Stimulated activated CD8-positive, alpha-beta memory T cell treated with anti-CD3 and anti-CD28 coated beads, Interleukin-2, amount 100 ng/mL, for 48 hours (primary cell): ENCODE results near the gene SMG9.
"Not testable (repeated sequence)": the region's sequence is repeated elsewhere in the genome, so short reads cannot be mapped to it uniquely, and the experiment has no call there.

ENCODE experiments used
- DNase-seq, 2 donors: peaks; one replicate each; pipeline ENCODE4 v3.0.0-alpha.2; 2020; ENCODE audit warnings: low read depth in 2 of 2

The SMG9 gene

DNA sequence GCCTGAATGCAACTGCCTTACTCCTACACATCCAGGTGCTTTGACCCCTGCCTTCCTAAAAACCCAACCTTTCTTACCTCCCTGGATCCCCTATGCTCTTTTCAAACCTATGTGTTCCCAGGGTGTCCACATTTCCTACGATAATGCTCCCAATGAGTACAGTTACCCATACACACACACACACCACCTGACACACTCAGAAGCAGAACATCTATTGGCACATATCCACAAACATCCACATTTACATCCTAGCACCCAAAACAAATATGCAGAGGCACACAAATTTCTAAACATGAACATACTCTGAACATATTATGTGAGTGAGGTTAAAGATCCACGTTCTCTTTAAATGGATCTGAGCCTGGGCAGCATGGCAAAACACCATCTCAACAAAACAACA lies 62.4 kb downstream of the SMG9 start:
- DNase-seq: no peak

DNA sequence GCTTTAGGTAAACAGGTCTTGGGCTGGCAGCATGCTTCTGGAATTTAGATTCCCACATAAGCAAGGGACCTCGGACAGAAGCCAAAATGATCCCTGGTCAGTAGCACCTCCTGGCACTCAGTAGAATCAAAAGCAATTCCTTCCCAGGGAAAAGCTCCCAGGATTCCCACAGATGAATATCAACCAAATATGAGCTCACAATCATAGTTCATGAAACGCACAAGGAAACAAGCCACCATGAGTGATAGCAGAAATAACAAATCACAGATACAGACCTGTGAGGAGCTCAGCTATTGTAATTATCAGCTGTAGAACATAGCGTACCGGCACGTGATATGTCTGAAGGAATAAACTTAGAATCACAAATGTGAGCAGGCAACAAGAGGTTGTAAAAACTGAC lies 63.0 kb downstream of the SMG9 start:
- no peak for DNase-seq

DNA sequence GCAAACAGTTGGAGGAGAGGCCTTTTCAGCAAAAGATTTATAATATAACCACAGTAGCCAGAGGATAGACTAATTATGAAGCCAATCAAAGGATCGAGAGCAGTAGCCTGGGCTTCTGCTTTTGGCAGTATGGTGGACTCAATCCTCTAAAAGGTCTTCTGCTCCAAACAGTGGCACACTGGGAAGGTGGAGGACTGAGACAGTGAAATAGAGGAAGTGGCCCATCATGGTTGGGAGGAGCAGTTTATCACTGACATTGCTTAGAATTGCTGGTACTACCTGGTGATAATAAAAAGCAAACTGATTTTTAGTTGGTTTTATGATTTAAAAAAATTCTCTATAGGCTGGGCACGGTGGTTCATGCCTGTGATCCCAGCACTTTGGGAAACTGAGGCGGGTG lies 63.9 kb downstream of the SMG9 start:
- no peak for DNase-seq

DNA sequence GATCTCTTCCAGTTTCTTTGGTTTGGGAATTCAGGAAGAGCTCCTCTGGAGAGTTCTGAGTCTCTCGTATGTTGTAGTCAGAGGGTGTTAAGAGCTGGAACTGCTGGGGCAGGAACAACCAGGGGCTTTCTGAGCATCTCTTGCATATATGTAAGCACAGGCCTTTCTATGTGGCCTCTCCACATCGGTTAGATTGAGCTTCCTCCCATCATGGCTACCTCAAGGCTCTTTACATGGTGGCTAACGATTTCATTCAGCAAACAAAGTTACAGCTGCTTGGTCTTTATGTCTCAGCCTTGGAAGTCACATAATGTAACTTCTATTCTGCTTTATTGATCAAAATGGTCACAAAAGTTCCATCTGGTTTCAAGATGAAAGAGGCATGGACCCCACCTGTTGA lies 64.3 kb downstream of the SMG9 start:
- DNase-seq: no peak

DNA sequence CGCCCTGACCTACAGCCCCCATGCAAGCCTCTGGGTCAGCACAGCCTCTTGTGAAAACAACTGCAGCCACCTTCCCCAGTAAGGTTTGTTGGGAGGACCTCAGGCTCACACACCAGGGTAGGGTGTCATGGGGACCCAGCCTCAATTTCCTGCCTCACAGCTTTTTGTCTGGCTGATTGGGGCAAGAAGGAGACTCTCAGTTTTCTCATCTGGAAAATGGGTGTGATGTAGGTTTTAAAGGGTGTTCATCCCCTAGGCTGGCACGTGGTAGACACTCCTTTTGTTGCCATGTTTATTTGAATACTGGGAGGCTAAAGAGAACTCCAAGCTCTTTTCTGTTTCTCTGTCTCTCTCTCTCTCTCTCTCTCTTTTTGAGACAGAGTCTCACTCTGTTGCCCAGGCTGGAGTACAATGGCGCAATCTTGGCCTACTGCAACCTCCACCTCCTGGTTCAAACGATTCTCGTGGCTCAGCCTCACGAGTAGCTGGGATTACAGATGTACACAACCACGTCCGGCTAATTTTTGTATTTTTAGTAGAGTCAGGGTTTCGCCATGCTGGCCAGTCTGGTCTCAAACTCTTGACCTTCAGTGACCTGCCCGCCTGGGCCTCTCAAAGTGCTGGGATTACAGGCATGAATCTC lies 66.6 kb downstream of the SMG9 start:
- no peak for DNase-seq

DNA sequence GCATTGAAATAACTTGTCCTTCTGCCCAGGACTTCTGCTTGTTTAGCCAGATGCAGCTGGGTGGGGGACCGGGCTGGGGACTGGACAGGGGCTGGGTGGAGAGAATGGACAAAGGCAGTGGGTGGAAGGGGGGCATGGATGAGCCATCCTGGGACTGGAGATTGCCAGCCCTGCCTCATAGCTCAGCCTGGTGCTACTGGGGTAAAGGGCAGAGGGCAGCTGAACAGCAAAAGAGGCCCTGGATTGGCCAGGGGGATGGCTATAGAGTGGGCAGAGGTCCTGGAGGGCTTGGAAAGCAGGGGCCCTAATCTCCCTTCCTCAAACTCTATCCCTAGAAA lies 67.1 kb downstream of the SMG9 start:
- DNase-seq: no peak

DNA sequence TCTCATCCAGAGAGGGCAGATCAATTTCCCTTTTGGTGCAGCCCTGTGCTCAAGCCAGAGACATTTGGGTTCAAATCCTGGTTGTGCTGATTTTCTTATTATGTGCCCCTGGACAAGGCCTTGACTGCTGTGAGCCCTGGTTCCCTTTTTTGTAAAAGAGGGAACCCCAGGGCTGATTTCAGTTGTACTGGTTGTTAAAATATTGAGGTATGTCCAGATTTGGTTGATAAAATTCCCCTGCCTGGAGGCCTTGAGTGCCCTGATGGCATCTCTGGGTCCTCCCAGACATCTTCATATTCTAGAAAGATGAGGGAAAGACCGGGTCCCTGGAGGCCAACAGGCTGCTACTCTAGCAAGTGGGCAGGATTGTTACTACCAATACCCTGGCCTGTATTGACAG lies 70.4 kb downstream of the SMG9 start:
- no peak for DNase-seq

DNA sequence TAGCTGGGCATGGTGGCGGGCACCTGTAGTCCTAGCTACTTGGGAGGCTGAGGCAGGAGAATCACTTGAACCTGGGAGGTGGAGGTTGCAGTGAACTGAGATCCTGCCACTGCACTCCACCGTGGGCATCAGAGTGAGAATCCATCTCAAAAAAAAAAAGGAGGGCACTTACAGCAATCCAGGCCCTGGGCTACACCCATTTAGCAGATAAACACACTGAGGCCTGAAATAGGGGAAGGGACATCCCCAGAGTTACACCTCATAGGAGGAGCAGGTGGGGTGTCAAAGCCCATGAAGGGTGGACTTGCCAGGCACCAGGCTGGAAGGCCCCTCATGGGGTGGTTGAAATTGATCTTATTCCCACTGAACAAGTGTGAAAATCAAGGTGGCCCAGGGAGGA lies 70.9 kb downstream of the SMG9 start:
- DNase-seq: no peak

DNA sequence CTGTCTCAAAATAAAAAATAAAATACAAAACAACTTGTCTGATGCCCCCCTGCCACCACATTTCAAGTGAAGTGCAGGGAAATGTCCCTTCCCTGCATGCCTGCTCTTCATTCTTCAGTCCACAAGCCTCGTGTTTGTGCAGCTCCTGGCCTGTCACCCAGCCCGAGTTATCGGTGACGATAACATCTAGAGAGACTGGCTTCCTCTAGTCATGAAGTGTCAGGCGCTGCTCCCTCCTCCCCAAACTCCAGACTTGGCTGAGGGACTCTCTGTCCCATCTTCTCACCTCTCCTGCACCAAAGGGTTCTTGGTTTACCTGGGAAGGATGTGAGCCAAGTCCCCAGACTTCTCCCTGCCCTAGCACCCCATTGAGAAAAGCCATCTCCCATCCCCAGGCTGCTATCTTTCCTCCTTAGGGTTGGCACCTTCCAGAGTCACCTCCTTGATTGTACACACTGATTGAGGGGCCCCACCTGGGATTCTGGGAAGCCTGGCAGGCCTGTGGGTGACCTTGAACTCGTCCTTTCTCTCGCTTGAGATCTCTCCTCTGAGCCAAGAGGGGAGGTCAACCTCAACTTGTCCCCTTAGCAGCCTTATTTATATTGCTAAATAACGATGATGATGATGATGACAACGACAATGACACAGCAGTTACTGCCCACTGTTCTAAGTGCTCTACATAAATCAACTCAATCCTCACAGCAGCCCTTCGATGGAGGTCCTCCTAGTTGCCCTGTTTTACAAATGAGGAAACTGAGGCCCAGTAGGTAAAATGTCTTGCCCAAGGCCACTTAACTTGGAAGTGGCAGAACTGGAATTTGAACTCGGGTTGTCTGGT lies 71.7 kb downstream of the SMG9 start:
- no peak for DNase-seq

DNA sequence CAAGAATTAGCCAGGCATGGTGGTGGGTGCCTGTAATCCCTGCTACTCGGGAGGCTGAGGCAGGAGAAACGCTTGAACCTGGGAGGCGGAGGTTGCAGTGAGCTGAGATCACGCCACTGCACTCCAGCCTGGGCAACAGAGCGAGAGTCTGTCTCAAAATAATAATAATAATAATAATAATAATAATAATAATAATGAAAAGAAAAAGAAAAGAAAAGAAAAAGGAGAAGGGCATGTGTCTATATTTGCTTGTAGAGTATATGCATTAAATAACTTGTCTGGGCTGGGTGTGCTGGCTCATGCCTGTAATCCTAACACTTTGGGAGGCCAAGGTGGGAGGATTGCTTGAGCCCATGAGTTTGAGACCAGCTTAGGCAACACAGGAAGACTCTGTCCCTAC lies 72.5 kb downstream of the SMG9 start:
- DNase-seq: not testable (repeated sequence)

DNA sequence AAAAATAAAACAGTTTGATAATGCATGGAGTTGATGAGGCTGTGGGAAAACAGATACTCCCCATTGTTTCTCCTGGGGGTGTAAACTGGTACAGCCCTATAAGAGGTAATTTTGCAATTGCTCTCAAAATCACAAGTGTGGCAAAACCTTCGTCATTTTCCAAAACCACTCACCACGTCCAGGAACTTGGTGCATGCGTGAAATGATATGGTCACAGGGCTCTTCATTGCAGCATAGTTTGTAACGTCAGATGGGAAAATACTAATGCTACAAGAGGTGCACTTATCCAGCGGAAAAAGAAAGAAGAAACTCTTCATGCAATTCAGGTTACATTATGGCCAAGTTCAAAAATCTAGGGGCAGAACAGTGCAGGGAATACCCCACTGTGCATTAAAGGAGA lies 72.9 kb downstream of the SMG9 start:
- no peak for DNase-seq

DNA sequence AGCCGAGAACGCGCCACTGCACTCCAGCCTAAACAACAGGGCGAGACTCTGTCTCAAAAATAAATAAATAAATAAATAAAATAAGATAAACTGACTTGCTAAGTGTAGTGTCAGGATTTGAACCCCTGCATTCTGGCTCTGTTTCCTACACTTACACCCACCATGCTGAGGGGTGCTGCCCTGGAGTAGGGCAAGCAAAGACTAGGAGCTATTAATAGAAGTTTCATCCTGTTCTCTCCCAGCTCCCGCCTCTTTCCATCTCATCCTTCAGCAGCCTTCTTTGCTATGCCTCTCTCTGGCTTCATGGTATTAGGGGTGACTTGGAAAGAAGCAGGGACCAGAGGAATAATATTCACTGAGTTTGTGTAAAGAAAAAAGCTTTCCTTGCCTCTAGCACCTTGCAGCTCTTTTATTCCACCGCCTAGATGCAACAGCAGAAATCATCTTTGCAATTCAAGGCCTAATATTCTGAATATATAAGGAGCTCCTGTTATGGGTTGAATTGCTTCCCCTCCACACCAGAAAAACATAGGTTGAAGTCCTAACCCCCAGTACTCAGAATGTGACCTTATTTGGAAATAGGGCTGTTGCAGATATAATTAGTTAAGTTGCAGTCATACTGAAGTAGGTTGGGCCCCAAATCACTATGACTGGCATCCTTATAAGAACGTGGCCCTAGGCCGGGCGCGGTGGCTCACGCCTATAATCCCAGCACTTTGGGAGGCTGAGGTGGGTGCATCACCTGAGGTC lies 76.1 kb downstream of the SMG9 start:
- no peak for DNase-seq
